GM12892 (cell line): Measurements from ENCODE around the gene MAN2A1.

Experiments
- DNase-seq: peaks from one replicate; pipeline ENCODE4 v3.0.0; 2011; ENCODE audit not compliant: insufficient read length
- FAIRE-seq: peaks from 2 replicates; lab custom pipeline; 2011; peaks lifted over from hg19 to GRCh38; lab: Jason Lieb, UNC
- POLR2A ChIP-seq: IDR thresholded peaks from 2 replicates; pipeline ENCODE4 v1.6.1; 2011; ENCODE audit warnings: low read depth, low read length, control low read depth
- POLR2AphosphoS5 ChIP-seq: IDR thresholded peaks from 2 replicates; pipeline ENCODE4 v1.6.1; 2011; ENCODE audit warnings: low read depth, low read length, control low read depth
- TAF1 ChIP-seq: IDR thresholded peaks from 2 replicates; pipeline ENCODE4 v1.6.1; 2011; ENCODE audit warnings: low read depth, mild to moderate bottlenecking, control low read depth, low read length, borderline replicate concordance

Gene MAN2A1

GRCh38 chr5:109767184-109767995 lies 77.7 kb downstream of the MAN2A1 start:
- no peak for TF ChIP-seq POLR2AphosphoS5
- TF ChIP-seq TAF1, result no peak
- no peak for TF ChIP-seq POLR2A
- FAIRE-seq (no peak), DNase-seq (no peak)

- no peak for TF ChIP-seq POLR2AphosphoS5
- no peak for TF ChIP-seq TAF1
- no peak for TF ChIP-seq POLR2A
- FAIRE-seq, result no peak
These were observed 78.3 kb downstream of the MAN2A1 start for GRCh38 chr5:109767997-109768396.

DNA sequence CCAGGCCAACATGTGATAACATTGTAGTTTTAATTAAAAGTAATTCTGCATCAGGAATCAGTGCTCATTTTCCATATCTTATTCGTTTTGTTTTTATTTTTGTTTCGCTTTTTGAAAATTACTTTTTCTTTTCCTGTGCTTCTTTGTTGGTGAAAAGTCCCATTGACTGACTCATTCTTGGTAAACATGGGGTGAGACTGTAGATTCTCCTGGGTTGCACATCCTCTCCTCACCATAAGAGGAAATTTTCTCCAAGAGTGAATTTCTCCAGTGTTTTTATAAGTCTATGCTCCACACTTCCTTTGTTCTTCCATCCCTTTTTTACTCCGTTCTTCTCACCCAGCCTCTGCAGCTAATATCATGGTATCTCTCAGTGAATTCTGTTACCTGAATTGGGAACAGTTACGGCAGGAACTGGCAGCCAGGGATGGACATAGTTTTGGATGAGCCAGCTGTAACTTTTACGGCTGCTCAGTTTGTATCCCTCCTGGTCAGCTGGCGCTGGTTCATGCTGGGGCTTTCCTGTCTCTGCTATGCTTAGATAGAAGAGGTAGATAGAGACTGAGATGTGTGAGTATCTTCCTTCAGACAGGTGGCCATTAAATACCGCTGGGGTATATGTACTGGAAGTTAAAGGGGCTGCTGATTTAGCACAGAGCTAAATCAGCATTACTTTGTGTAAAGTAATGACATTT lies 80.0 kb downstream of the MAN2A1 start:
- no peak for FAIRE-seq
- no peak for TF ChIP-seq TAF1
- TF ChIP-seq POLR2A, result no peak
- no peak for TF ChIP-seq POLR2AphosphoS5
- DNase-seq, result no peak

More at GRCh38 chr5:109767997-109768396, 78.3 kb downstream of the MAN2A1 start:
- DNase-seq, result no peak

DNA sequence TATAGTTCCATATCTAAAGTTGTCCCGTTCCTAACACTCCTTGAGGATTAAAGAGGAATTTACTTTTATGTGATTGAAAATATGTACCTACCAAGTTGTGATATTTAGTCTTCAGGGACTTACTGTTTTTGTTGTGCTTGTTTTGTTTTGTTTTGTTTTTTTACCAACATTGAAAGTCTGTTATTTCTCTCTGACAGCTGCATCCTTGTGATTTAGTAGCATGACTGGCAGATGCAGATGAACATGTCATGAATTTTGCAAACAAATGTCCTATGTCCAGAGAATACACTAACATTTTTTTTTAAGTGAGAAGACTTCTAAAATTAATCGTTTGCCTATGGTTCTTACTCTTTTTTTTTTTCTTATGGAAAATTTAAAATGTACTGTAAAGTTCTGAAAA lies 85.4 kb downstream of the MAN2A1 start:
- FAIRE-seq, result no peak
- TF ChIP-seq POLR2A, result no peak
- no peak for TF ChIP-seq POLR2AphosphoS5
- TF ChIP-seq TAF1, result no peak

GRCh38 chr5:109779036-109779735 lies 89.5 kb downstream of the MAN2A1 start:
- no peak for DNase-seq
- FAIRE-seq, result no peak
- TF ChIP-seq TAF1 (no peak), POLR2A (no peak), POLR2AphosphoS5 (no peak)

More for the DNA sequence above, 85.4 kb downstream of the MAN2A1 start:
- no peak for DNase-seq

DNA sequence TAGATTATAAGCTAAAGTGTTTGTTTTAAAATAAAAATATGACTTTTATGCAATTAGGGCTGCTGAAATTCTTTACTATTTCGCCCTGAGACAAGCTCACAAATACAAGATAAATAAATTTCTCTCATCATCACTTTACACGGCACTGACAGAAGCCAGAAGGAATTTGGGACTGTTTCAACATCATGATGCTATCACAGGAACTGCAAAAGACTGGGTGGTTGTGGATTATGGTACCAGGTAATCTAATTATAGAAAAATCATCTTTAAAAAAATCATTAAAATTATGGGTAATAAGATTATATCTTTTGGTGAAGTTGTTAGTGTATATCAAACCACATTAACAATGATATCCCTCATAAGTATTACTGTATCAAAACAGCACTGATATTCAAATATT lies 95.0 kb downstream of the MAN2A1 start:
- no peak for DNase-seq
- FAIRE-seq, result no peak
- TF ChIP-seq POLR2AphosphoS5, result no peak
- no peak for TF ChIP-seq POLR2A
- no peak for TF ChIP-seq TAF1

DNA sequence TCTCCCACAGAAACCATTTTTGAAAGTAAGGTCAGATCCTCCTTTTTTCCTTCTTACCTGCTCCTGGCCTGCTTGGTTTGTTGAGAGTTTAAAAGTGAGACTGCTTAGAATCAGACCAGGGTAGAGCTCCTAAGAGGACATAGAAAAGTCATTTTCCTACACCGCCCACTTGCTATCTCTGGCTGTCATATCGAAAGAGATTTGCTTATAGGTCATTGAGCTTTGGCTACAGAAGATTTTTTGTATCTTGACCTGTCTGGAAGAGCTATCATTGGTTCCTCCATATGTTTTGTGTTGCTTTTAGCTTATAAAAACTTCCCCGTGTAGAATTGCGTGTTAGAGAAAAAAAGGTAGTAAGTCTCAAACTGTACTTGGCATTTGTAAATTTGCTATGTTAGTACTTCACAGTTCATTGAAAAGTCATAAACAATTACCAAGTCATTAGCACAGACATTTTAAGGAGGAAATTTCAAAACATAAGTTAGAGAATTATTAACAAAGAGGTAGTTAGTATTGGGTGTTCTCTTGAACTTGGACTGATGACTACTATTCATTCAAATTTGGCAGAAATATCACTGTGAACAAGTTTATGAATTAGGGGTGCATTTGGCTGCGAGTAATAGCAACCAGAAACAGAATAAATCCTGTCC lies 96.6 kb downstream of the MAN2A1 start:
- no peak for TF ChIP-seq POLR2AphosphoS5
- no peak for TF ChIP-seq TAF1
- no peak for TF ChIP-seq POLR2A
- DNase-seq (no peak), FAIRE-seq (no peak)

DNA sequence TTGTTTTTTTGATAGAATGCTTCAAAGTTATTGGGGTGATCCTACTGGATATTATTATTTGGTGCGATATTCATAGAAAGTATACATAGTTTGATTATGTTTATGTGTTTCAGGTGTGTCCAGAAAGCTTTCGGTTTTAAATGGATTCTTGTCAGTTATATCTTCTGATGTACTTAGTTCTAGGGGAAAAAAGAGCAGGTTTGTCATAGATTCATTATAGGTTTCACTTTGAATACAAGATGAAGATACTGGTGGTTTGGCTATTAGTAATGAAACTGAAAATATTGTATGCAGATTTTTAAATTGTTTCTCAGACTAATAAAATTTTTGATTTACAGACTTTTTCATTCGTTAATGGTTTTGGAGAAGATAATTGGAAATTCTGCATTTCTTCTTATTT lies 98.9 kb downstream of the MAN2A1 start:
- no peak for DNase-seq
- TF ChIP-seq POLR2A, result no peak
- TF ChIP-seq TAF1, result no peak
- no peak for TF ChIP-seq POLR2AphosphoS5
- FAIRE-seq, result no peak

DNA sequence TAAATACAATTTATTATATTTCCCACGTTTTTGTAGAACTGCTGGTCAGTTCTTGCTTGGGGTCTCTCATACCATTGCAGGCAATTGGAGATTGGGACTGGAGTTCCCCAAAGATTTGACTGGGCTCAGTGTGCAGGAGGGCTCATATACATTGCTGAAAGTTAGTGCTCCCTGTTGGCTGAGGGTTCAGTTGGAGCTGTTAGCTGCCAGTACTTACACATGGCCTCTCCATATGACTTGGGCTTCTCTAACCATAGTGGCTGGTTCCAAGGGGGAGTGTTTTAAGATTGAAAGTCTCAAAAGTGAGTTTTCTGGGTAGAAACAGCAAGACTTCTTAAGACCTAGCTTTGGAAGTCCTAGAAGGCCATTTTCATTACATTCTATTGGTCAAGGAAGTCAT lies 102.9 kb downstream of the MAN2A1 start:
- DNase-seq (no peak), FAIRE-seq (no peak)
- TF ChIP-seq POLR2A, result no peak
- no peak for TF ChIP-seq TAF1
- TF ChIP-seq POLR2AphosphoS5, result no peak

DNA sequence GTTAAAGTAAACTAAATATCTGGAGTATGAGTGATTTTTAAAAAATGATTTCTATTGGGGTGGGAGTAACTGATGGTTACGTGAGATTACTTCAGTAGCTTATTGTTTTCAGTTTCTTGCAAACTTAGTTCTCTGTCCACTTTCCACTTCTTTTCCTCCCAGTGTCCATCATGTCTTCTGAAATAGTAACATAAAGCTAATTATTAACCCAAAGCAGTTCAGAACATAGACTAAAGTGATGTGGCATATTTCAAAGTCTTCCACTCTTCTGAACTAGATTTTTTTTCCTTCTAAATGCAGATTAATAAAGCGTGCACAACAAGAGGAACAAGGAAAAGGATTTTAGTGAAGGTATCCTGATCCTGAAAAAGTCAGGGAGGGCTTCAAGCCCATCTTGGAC lies 114.1 kb downstream of the MAN2A1 start:
- no peak for TF ChIP-seq POLR2AphosphoS5
- TF ChIP-seq TAF1, result no peak
- no peak for TF ChIP-seq POLR2A
- FAIRE-seq (no peak), DNase-seq (no peak)

DNA sequence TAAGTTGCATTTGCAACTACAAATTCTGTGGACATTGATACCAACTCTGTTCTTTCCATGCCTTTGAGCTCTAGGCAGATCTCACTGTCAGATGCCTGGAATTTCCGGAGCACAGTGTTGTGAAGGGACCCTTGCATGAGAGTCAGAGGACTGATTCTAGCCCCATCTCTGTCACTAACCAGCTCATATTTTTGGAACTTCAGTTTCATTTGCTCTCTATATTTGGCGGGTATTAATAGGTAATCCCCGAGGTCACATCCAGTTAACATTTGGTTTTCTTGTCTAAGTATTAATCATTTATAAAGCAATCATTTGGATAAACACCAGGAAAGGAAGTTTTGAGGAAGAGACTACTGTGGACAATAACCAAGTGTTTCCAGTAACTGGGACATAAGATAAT lies 115.7 kb downstream of the MAN2A1 start:
- no peak for FAIRE-seq
- no peak for DNase-seq
- TF ChIP-seq POLR2AphosphoS5 (no peak), TAF1 (no peak), POLR2A (no peak)
